ENCODE data around the gene CAPN13.

The CAPN13 gene

DNA sequence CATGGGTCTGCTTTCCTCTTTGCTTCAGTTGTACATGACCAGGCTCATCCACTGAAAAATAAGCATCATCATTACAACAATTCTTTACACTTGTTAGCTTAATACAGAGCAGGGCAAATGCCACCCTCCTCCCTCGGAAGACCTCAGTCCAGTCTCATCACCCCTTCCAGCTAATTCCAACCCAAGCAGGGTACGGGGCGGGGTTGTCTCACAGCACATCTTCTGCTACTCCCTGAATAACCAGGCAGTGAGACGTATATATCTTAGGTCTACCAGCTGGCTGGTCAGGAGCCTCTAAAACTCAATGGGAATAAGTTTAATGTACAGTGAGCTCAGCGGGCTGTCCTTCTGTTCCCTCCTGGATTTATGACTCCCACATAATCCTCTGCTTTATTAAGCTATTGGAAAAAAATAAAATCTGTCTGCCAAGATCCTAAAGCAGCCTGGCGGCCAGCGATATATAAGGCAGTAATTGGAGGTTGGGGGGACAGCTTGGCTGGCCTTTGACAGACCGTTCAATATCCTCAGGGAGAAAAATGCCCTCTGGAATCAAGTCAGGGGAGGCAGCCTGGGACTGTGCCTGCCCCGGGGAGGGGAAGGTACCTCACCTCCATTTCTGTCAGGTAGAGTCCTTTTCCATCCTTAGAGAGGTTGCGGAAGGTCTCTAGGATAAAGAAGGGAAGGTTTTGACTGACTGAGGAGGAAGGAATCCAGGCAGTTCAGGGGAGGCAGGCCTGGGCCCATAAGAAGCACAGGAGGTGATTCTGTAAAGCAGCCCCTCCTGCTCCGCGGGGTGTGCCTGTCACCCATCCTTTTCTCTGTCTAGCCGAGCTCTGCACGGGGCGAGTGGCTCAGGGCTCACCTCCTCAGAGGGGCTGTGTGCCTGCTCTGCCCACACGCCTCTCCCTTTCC, 76.3 kb downstream of the CAPN13 start:
- DNase-seq (ENCODE audit: low spot score), result no peak

DNA sequence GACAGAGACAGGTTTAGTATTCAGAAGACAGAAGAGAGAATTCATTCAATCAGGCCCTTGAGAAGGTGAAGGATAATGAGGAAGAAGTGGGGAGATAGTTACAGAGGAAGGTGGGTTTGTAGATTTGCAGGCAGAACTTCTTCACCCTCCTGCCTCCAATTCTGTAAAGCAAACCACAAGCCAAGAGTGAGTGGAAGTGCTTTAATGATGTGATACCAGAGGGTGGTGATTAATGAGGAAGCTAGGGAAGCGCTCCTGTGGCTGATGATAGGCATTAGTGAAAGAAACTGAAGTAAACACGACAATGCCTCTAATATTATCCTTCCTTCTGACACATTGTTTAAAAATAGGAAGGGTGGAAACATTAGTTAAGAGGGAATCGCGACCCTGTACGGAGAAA, 78.2 kb downstream of the CAPN13 start:
- DNase-seq (ENCODE audit: low spot score), result no peak

DNA sequence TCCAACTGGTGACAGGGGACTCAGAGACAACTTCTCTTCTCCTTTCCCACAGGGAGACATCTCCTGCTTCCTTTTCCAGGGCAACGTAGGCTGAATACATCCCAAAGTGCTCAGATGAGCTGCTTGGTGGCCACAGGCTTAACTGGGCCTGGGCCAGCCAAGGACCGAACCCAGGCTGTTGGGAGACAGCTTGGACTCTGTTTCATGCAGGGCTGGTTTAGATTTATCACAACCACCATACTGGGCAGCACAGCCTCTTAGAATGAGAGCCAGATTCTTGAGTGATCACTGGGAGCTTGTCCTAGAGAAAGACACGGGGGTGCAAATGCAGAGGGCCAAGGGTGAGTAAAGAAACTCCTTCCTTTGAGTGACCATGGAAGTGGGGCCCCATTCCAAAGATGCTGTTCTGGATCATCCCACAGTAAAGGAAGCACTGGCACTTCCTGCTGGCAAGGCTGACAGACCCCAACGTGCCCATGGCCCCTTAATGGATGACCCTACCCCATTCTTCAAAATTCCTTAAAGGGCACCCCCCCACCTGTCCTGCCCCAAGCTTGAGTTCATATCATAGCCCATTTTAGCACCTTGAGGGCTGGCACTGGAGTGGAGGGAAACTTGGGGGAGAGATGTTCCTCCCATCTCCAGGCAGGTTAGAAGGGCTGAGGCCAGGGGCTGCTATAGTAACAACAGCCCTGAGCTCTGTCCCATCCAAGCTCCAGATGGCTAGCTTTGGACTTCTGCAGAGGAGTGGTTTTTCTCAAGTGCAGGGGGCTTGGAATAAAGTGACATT, 84.1 kb downstream of the CAPN13 start:
- DNase-seq (ENCODE audit: low spot score), result no peak

DNA sequence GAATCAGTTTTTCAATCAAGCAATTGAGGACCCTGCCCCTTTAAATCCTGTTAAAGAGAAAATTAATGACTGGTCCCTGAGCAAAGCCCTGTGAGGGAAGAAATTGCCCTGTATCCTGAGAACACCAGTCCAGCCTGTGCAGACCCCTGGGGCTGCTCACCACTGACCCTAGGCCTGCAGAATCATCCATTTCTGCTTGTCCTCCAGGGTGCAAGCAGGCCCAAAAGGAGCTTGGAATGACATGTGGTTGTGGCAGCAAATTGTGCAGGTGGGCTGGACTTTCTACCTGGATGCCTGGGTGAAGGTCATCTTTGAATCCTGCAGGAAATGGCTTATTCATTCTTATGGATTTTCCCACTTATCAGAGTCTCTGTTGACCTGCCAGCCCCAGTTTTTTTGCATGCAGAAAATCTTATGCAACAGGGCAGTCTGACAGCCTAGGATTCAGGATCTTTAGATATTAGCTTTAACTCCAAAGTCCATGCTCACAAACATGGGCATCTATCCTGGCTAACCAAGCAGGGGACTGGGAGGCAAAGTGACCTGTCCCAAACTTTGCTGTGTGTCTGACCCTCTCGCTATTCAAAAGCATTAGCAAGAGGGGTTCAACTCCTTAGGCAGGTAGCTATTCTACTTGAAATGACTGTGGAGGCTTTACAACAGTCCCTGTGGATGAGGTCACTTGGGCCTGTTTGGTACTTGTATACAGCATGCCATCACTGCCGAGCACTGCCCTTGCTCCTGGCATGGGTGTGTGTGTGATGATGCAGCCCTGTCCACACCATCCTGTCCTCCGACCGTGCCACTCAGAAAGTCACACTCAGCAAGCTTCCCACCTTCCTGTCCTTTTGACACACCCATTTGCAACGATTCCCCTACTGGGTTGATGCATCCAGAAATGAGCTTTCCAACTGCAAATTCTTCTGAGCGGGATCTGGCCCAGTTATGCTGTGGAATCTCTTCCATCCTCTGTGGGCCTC, 85.3 kb downstream of the CAPN13 start:
- DNase-seq (ENCODE audit: low spot score), result no peak

DNA sequence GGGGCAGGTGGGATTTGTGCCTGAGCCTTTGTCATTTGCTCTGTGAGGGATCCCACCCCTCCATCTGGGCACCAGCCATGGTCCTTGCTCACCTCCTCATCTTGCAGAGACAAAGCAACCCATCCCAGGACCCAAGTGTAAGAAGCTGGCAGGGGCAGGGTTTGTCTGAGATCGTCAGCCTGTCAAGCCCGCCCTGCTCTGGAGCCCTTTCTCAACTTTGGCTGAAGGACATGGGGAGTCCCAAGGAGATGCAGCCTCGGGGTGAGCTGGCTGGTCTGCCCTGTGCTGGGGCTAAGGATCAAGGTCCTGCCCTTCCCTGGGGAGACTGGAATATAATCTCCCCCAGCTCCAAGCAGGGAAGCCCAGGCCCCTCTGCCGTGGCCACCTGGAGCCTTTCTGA, 86.0 kb downstream of the CAPN13 start:
- DNase-seq (ENCODE audit: low spot score), result no peak

DNA sequence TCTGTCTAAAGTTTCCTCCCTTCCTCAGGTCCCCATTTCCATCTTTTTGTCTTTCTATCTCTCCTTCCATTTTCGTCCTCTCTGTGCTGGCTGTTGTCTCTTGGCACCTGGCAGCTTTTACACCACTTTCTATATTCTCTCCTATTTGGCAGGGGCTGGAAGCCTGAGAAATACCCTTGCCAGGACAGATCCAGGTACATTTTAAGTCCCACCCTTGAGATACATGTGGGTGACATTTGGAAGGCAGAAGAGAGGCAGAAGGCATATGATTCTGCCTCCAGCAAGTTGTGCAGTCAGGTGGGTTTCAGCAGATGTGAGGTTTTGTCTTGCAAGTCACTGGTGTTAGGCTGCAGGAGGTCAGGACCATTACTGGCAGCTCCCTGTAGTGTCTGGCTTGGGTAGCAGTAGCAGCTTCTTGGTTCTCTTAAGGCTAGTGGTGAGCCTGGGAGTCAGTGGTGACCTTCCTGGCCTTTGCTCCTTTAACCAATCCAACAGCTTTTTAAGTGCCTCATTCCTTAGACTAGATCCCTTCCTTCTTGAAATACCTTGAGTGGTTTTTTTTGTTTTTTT, 90.1 kb downstream of the CAPN13 start:
- no peak for DNase-seq (ENCODE audit: low spot score)

DNA sequence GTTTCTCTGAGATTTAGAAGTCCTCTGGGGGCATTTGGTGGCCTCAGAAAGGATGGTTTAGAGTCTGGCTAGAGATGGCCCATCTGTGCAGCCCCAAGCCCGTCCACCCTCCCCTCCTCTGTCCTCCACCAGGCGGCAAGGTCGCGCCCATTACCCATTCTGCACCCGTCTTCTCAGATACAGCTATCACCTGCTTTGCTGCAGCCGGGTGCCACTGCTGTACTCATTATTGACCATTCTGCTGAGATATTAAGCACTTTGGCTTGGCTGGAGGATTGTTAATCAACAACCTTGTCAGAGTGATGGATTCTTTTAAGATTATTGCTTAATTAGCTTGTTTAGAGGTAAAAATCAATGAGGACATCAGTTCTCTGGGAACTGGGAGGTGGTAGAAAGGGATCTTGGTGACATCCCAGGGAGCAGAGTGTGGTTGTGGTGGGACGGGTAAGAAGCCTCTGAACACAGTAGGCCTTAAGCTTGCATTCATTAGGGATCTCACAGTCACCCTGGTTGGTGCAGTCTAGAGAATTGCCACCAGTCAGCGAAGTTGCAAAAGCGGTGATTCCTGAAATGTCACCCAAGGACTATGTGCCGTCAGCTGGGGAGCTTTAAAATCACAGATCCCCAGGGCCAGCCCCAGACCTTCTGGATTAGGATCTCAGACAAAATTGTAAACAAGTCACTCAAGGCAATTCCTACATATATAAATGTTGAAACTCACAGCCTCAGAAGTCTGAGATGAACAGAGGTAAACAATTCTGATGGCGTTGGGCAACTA, 90.9 kb downstream of the CAPN13 start:
- DNase-seq (ENCODE audit: low spot score), result no peak

DNA sequence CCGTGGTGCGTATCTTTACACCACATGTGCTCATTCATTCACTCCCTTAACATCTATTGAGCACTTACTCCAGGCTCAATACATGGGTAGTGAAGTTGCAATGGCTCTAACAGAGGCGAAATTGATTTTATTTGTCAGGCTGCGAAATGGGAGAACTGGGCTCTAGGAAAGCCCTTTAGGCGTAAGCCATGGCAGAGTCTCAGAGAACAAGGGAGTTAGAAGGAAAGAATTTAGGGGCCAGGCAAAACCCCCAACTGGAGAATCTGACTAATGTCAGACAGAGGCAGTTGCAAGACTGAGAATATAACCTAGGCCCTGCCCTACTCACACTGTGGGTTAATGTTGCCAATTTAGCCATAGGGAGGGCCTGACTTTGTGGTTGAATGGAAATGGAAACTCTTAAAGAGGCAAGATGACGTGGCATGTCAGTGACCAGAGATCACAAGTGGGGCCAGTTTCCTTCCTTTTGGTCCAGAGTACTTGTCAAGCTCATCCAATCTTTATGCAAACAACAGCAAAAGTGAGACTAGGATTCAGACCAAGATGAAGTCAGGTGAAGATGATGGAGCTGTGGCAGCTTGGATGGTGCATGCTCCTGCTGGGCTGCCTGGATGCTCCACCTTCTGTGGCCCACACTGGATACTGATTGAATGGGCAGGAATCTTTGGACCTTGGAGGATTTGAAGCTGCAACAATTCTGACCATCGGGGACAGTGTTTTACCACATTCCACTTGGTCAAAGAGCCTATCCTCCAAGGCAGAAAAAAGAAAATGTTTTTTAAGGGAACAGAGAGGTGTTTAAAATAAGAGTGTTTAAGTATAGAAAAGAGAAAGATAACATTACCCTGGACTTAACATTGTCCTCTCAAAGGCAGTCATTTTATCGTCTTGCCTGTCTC, 92.2 kb downstream of the CAPN13 start:
- DNase-seq (ENCODE audit: low spot score), result no peak

DNA sequence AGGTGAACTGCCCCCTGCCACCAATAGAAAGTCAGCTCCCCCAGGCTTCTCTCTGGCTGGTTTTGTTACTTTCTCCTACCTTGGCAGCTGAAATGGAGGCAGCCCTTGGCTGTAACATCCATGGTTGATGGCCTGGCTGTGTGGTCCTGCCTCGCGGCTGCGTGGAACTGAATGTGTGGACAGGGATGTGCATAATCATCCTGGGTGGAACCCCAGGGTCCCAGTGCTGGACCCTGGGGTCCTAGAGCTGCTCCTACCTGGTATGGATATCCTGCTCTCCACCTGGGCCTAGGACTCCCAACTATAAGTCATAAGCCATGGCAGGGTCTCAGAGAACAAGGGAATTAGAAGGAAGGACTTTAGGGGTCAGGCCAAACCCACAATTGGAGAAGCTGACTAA, 93.5 kb downstream of the CAPN13 start:
- no peak for DNase-seq (ENCODE audit: low spot score)

DNA sequence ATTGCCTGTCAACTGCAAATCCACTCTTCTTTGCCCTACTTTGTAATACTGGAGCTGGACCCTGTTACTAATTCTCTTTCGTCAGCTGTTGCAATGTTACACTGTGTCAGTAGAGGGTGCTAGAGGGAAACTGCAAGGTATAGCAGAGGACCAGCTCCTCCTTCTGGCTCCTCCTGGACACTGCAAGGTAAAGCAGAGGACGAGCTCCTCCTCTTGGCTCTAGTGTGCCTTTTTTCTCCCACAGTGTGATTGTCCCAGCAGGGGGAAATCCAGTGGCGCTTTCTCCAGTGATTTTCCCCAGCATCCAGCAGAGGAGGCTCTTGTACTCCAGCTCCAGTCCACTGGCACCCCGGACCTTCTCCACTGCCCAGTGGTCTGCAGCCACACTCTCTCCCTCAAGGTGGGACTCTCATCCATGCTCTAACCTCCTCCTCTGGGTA, 95.6 kb downstream of the CAPN13 start:
- DNase-seq (ENCODE audit: low spot score), result peak; percentile 73

DNA sequence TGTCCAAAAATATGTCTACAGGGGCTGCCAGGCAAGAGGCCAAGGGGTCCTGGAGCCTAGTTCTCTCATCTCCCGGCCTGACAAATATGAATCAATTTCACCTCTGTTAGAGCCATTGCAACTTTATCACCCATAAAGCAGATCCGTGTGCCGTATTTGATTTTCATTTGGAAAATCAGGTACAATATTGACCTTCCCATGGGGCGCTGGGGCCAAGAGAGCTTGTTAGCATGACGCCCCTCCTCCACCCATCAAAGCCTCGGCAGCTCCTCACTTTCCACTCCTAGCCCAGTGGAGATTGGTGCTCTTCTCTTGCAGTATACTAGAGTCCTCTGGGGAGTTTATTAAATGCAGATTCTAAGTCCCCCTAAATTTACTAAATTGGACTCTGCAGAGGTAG, 96.8 kb downstream of the CAPN13 start:
- no peak for DNase-seq (ENCODE audit: low spot score)

DNA sequence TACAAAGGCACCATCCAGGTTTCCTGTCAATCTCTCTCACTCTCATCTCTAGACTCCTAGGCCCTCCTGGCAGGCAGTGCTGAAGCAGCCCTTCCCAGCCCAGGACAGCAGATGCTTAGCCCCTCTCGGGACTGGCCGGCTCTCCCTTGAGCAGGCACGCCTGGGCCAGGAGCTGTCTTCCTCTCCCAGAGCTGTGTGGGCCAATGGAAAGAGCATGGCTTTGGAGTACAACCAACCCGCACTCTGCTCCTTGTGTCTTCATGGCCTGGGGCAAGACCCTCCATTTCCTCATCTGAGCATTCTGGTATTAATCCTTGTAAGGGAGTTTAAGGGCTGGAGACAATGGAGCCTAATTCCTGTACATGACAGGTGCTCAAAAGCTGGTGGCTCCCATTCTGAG, 97.2 kb downstream of the CAPN13 start:
- DNase-seq (ENCODE audit: low spot score), result no peak

DNA sequence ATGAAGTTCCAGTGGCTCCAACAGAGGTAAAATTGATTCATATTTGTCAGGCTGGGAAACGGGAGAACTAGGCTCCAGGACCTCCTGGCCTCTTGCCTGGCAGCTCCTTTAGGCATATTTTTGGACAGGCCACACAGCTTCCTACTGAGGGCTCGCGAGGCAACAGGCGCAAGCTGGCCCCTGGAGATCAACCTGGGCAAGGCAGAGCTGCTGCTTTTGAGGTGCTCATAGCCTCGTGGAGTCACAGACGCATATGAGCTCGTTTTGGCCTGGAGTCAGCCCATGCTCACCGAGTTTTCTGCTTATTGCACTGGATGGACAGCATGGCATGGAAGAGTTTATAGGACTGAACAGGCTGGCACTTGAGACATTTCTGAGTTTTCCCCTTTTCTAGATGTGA, 97.7 kb downstream of the CAPN13 start:
- DNase-seq (ENCODE audit: low spot score), result no peak

DNA sequence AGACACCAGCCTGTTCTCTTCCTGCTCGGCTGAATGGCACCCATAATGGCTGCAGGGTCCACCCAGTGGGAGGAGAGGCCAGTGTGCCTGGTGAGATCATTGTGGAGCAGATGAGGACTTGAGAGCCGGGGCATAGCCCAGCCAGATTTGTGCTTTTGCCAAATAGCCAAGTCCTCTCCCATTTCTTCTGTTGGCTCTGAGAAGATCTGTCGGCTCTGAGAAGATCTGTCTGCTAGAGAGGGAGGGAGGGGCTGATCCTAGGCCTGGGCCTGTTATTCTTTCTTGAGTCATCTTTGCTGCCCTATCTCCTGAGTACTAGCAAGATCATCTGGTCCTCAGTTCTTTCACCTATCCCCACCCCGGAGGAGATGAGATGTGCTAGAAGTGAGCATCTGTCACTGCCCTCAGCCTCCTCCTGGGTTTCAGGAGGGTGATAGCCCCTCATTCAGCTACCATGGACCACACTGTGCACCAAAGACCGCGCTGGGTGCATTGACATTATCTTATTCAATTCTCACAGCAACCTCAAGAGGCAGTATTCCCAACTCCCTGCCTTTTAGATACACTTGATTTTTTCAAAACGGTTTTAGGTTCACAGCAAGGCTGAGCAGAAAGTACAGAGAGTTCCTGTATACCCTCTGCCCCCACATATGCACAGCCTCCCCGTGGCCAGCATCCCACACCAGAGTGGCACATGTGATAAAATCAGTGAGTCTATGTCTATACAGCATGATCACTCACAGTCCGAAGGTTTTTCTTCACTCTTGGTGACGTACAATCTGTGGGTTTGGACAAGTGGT, 98.6 kb downstream of the CAPN13 start:
- DNase-seq (ENCODE audit: low spot score), result no peak

DNA sequence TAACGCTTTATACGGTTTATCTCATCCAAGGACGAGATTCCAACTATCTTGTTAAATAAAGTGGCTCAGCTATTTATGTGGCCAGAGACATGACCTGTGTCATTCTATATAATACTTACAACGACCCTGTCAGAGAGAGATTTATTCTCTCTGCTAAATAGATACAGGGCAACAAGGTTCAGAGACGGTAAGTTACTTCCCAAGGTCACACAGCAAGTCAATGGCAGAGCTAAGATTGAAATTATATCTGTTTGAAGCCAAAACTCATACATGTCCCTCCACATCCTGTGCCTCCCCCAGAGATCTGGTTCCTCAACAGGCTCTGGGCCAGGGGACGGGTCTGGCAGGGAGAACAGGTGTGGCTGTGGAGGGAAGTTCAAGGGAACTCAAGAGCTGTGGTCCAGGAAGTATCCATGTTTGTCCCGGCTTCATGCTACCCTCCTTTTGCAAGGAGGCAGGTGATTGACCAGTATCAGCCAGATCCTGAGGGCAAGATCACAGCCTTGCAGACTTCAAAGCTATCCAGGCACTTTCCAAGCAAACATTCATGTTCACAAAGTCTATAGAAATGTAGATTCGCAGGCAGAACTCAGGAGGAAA, 99.8 kb downstream of the CAPN13 start:
- DNase-seq (ENCODE audit: low spot score), result no peak

DNA sequence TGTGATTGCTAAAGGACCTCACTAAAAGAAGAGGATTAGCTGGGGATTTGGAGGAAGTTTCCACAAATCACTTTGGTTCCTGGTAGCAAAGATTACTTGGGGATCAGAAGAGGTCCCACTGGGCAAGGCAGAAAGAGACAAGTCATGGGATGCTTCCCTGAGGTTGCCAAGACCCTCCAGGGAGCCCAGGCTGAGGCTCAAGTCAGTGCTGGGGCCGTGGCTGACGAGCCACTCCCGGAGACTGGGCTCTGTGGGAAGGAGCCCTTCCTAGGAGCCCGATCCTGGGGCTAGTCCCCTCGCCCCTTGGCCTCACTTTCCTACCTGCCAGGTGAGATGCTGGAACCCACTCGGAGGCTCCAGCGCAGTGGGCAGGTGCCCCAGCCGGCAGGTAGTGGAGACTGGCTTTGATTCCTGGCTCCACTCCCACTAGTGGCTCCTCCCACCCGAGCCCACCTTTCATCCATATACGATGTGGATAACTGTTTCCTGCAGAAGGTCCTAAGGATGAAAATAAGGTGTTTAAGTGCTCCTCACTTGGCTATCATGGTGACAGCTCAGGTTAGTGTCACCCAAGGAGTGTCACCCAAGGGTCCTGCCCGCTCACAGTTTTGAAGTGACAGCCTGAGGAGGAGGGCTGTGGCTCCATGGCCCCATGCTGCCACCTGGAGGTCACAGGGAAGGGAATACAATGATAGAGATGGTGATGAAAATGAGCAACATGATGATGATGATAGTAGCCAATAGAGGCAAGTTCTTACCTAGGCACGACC, 100.5 kb downstream of the CAPN13 start:
- peak; percentile 43 for DNase-seq (ENCODE audit: low spot score)

DNA sequence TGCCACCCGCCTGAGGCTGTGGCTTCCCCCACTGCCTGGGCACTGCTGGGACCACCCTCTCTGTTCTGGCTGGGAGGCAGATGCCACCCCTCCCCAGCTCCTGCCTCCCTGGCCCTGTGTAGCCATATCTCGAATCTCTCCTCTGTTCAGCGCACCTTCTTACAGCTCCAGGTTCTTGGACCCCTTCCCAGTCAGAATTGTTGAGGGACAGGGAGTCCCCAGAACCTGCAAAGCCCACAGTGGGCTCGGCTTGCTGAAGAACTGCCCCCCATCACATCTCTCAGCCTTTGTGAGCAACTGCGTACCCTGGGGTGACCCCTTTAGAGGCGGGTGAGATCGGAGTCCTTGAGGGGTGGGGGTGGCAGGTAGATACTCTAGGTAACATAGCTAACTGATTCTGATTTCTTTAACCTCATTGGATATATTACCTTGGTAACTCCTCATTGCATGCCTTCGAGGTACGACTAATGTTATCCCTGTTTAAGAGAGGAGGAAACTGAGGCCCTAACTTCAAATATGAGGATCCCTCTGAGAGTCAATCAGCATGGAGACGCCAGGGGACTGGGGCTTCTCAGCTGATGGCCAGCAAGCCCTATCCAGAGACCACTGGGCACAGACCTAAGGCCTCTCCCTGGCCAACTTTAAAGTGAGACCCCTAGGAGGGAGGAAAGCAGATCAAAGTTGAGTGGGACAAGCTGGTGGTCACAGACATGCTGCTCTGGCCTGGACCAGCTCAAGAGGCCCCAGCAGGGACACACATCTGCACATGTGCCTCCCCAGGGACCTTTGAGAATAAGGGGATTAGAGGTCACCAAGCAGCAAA, 101.3 kb downstream of the CAPN13 start:
- DNase-seq (ENCODE audit: low spot score), result no peak
